GM23338 (cell line): ENCODE measurements around the gene SLC24A4. TPM values are rescaled to one million over a fixed set of nuclear protein-coding genes. Genes with fewer than 3 reads are reported as not detected.
A peak's percentile ranks its signal among the peaks of the same experiment; 100 is the strongest.

Experiments
- ATAC-seq: fragments of 200-7000 bp; cut with Tn5 transposase; 3 replicates; pipeline ENCODE4 v1.9.1; 2020
- DNase-seq: peaks from one replicate; pipeline ENCODE4 v3.0.0-alpha.2; 2015; ENCODE audit warnings: low spot score
- H2AFZ ChIP-seq: fragments of 200-600 bp; sonication (generic); 2 replicates; pipeline ENCODE4 v1.8.0; 2016; ENCODE audit warnings: antibody characterized with exemption, mild to moderate bottlenecking, moderate library complexity
- H3F3A ChIP-seq: fragments of 200-600 bp; sonication (generic); replicated peaks from 2 replicates; pipeline ENCODE4 v1.8.0; 2017; ENCODE audit warnings: antibody characterized with exemption, mixed run types, low read depth
- H3K27ac ChIP-seq: fragments of 200-600 bp; sonication (generic); 2 replicates; pipeline ENCODE4 v1.6.1; 2016; ENCODE audit warnings: low read depth
- H3K27me3 ChIP-seq: fragments of 200-600 bp; sonication (generic); 2 replicates; pipeline ENCODE4 v1.8.0; 2016; ENCODE audit warnings: mild to moderate bottlenecking, mixed run types, moderate library complexity; ENCODE audit not compliant: insufficient read depth
- H3K36me3 ChIP-seq: fragments of 200-600 bp; sonication (generic); 2 replicates; pipeline ENCODE4 v1.8.0; 2016; ENCODE audit warnings: mild to moderate bottlenecking; ENCODE audit not compliant: insufficient read depth
- H3K4me1 ChIP-seq: fragments of 200-600 bp; sonication (generic); 2 replicates; pipeline ENCODE4 v1.8.0; 2016; ENCODE audit warnings: mild to moderate bottlenecking, moderate library complexity; ENCODE audit not compliant: insufficient read depth
- H3K4me2 ChIP-seq: fragments of 200-600 bp; sonication (generic); 2 replicates; pipeline ENCODE4 v1.7.1; 2017; ENCODE audit warnings: mixed run types
- H3K4me3 ChIP-seq: fragments of 200-600 bp; sonication (generic); 2 replicates; pipeline ENCODE4 v1.6.1; 2016; ENCODE audit warnings: mixed run types
- H3K79me2 ChIP-seq: fragments of 200-600 bp; sonication (generic); replicated peaks from 2 replicates; pipeline ENCODE4 v1.8.0; 2017; ENCODE audit warnings: mild to moderate bottlenecking; ENCODE audit not compliant: insufficient read depth
- H3K9me2 ChIP-seq: fragments of 200-600 bp; sonication (generic); 2 replicates; pipeline ENCODE4 v1.8.0; 2017; ENCODE audit not compliant: insufficient read depth
- H4K20me1 ChIP-seq: fragments of 200-600 bp; sonication (generic); replicated peaks from 2 replicates; pipeline ENCODE4 v1.8.0; 2017; ENCODE audit warnings: mild to moderate bottlenecking; ENCODE audit not compliant: insufficient read depth
- H3K27ac Mint-ChIP-seq: 2 replicates; pipeline ENCODE4 v1.8.0; 2020; ENCODE audit warnings: inconsistent platforms, mild to moderate bottlenecking, moderate library complexity, mixed read lengths
- H3K27me3 Mint-ChIP-seq: 3 replicates; pipeline ENCODE4 v1.8.0; 2022; ENCODE audit warnings: low read depth, mild to moderate bottlenecking, moderate library complexity, mixed read lengths, inconsistent platforms; ENCODE audit not compliant: insufficient read depth, poor library complexity
- H3K36me3 Mint-ChIP-seq: 3 replicates; pipeline ENCODE4 v1.8.0; 2021; ENCODE audit warnings: low read depth, mild to moderate bottlenecking, inconsistent platforms, moderate library complexity, mixed read lengths
- H3K4me1 Mint-ChIP-seq: 3 replicates; pipeline ENCODE4 v1.8.0; 2020; ENCODE audit warnings: mild to moderate bottlenecking, inconsistent platforms, mixed read lengths
- H3K4me3 Mint-ChIP-seq: 3 replicates; pipeline ENCODE4 v1.8.0; 2021; ENCODE audit warnings: moderate library complexity, mild to moderate bottlenecking, inconsistent platforms, mixed read lengths
- H3K9me3 Mint-ChIP-seq: 3 replicates; pipeline ENCODE4 v1.8.0; 2020; ENCODE audit warnings: moderate library complexity, mild to moderate bottlenecking, inconsistent platforms, mixed read lengths
- CREB1 ChIP-seq: fragments of 250-450 bp; sonication (Bioruptor Pico); IDR thresholded peaks from 2 replicates; pipeline ENCODE4 v1.5.0; 2020; ENCODE audit warnings: low read depth, mild to moderate bottlenecking, moderate library complexity
- EZH2 ChIP-seq: fragments of 200-600 bp; sonication (generic); IDR thresholded peaks from one replicate; pipeline ENCODE4 v1.8.0; 2017; ENCODE audit warnings: antibody characterized with exemption, mild to moderate bottlenecking, low read depth; ENCODE audit not compliant: unreplicated experiment
- EZH2phosphoT487 ChIP-seq: fragments of 200-600 bp; sonication (generic); IDR thresholded peaks from one replicate; pipeline ENCODE4 v1.8.1; 2018; ENCODE audit warnings: antibody characterized with exemption; ENCODE audit not compliant: unreplicated experiment
- JUNB ChIP-seq: IDR thresholded peaks from one replicate; pipeline ENCODE4 v1.6.1; 2016; ENCODE audit warnings: antibody characterized with exemption; ENCODE audit not compliant: unreplicated experiment
- NANOG ChIP-seq: IDR thresholded peaks from 2 replicates; pipeline ENCODE4 v1.6.1; 2016; ENCODE audit warnings: antibody characterized with exemption, borderline replicate concordance
- POLR2AphosphoS5 ChIP-seq: IDR thresholded peaks from 2 replicates; pipeline ENCODE4 v1.6.1; 2016; ENCODE audit warnings: antibody characterized with exemption, low read depth
- STAT1 ChIP-seq: IDR thresholded peaks from one replicate; pipeline ENCODE4 v1.6.1; 2016; ENCODE audit warnings: antibody characterized with exemption; ENCODE audit not compliant: unreplicated experiment
- ZNF114 ChIP-seq: fragments of 250-450 bp; sonication (Bioruptor Pico); IDR thresholded peaks from 2 replicates; pipeline ENCODE4 v1.5.0; 2020; ENCODE audit warnings: mild to moderate bottlenecking, moderate library complexity
- ZNF331 ChIP-seq: fragments of 250-450 bp; sonication (Bioruptor Pico); IDR thresholded peaks from 2 replicates; pipeline ENCODE4 v1.5.0; 2020; ENCODE audit warnings: low read depth, mild to moderate bottlenecking, moderate library complexity
- polyA plus RNA-seq: library from polyadenylated mRNA; unstranded; fragments of >200 nt; fragmentation: Nextera tagmentation; extraction: Ambion mirVana; gene quantifications from 2 replicates; pipeline ENCODE4 v1.2.1, GENCODE V29; 2016
- total RNA-seq: library from RNA; depleted of rRNA; stranded (reverse); fragments of >200 nt; shearing (Covaris generic); gene quantifications from 2 replicates; pipeline ENCODE4 v1.2.3, GENCODE V29; 2014
- TF ChIP-seq, protein P1 (sequence below): IDR thresholded peaks from one replicate; pipeline ENCODE4 v1.6.1; 2018; ENCODE audit warnings: antibody characterized with exemption; ENCODE audit not compliant: unreplicated experiment
- TF ChIP-seq, protein P2 (sequence below), 2 experiments: fragments of 200-600 bp in 1 of 2; sonication (generic) in 1 of 2; conservative IDR thresholded peaks; 2 replicates each; pipeline versions ENCODE4 v1.5.1 to v1.6.1; 2016 to 2017; ENCODE audit warnings: antibody characterized with exemption in 2 of 2, low read depth in 2 of 2, mild to moderate bottlenecking in 2 of 2, moderate library complexity in 1 of 2
- TF ChIP-seq, protein P3 (sequence below): IDR thresholded peaks from 2 replicates; pipeline ENCODE4 v1.6.1; 2016; ENCODE audit warnings: antibody characterized with exemption

The SLC24A4 gene
- total and polyA plus RNA-seq, 2 experiments from 2014 or later, result 0.06 to 0.38 TPM

DNA sequence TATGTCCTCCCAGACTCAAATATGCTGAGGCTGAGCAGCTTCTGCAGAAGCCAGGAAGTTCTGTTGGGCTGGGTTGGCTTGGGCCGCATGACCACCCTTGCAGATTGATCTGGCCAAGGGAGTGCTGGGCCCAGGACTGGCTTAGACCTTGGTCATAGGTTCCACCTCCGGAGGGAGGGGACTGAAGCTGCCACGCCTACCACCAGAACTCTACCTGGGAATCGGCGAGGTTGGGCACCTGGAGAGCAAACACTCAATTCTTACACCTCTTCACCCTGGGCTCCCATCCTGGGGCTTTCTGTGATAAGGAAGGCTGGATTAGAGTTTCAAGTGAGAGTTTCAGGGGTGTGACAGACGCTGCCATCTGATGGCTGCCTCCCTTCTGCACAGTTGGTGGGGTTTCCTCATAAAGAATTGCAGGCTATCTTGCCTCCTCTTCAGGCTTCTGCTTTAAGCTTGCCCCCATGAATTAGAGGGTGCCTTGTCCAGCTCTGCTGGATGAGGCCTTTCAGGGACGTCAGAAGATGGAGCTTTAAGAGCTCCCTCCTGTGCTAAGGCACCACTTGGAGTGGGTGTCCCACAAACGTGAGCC lies 5.8 kb downstream of the SLC24A4 start:
- Histone ChIP-seq H3K27ac (no peak overlapping the region), H2AFZ (no peak overlapping the region), H3K4me2 (no peak overlapping the region), H3F3A (no peaks in the 10 kb centered on the region), H3K4me1 (no peaks in the 10 kb centered on the region), H3K9me2 (no peaks in the 10 kb centered on the region), H3K27me3 (peaks cover 35% of the 10 kb centered on the region), H3K36me3 (no peaks in the 10 kb centered on the region), H3K4me3 (no peak overlapping the region), H3K79me2 (no peaks in the 10 kb centered on the region), H4K20me1 (peaks cover 9% of the 10 kb centered on the region; the same call in 1 of the 2 replicates)
- H3K4me1 Mint-ChIP-seq, result no peaks in the 10 kb centered on the region
- no peaks in the 10 kb centered on the region for H3K36me3 Mint-ChIP-seq
- H3K27ac Mint-ChIP-seq, result no peak overlapping the region
- no peak; the same call in 1 of the 3 replicates for ATAC-seq
- peaks cover 28% of the 10 kb centered on the region for H3K27me3 Mint-ChIP-seq
- H3K9me3 Mint-ChIP-seq, result no peaks in the 10 kb centered on the region
- TF ChIP-seq, protein P1, sequence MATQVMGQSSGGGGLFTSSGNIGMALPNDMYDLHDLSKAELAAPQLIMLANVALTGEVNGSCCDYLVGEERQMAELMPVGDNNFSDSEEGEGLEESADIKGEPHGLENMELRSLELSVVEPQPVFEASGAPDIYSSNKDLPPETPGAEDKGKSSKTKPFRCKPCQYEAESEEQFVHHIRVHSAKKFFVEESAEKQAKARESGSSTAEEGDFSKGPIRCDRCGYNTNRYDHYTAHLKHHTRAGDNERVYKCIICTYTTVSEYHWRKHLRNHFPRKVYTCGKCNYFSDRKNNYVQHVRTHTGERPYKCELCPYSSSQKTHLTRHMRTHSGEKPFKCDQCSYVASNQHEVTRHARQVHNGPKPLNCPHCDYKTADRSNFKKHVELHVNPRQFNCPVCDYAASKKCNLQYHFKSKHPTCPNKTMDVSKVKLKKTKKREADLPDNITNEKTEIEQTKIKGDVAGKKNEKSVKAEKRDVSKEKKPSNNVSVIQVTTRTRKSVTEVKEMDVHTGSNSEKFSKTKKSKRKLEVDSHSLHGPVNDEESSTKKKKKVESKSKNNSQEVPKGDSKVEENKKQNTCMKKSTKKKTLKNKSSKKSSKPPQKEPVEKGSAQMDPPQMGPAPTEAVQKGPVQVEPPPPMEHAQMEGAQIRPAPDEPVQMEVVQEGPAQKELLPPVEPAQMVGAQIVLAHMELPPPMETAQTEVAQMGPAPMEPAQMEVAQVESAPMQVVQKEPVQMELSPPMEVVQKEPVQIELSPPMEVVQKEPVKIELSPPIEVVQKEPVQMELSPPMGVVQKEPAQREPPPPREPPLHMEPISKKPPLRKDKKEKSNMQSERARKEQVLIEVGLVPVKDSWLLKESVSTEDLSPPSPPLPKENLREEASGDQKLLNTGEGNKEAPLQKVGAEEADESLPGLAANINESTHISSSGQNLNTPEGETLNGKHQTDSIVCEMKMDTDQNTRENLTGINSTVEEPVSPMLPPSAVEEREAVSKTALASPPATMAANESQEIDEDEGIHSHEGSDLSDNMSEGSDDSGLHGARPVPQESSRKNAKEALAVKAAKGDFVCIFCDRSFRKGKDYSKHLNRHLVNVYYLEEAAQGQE, result no peak
- no peak for TF ChIP-seq ZNF331 (CRISPR knock-in tag)
- no peak for TF ChIP-seq CREB1
- TF ChIP-seq, protein P2, sequence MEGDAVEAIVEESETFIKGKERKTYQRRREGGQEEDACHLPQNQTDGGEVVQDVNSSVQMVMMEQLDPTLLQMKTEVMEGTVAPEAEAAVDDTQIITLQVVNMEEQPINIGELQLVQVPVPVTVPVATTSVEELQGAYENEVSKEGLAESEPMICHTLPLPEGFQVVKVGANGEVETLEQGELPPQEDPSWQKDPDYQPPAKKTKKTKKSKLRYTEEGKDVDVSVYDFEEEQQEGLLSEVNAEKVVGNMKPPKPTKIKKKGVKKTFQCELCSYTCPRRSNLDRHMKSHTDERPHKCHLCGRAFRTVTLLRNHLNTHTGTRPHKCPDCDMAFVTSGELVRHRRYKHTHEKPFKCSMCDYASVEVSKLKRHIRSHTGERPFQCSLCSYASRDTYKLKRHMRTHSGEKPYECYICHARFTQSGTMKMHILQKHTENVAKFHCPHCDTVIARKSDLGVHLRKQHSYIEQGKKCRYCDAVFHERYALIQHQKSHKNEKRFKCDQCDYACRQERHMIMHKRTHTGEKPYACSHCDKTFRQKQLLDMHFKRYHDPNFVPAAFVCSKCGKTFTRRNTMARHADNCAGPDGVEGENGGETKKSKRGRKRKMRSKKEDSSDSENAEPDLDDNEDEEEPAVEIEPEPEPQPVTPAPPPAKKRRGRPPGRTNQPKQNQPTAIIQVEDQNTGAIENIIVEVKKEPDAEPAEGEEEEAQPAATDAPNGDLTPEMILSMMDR (conservative IDR thresholded peaks at IDR 0.05; ENCODE audit: low read depth in 2 of 2), result peak; percentile 9 to 36; a peak in 1 of 4 replicates
- TF ChIP-seq POLR2AphosphoS5, result no peak
- no peak for TF ChIP-seq EZH2
- TF ChIP-seq JUNB, result no peak
- no peak for TF ChIP-seq ZNF114 (CRISPR knock-in tag)
- no peak overlapping the region for H3K4me3 Mint-ChIP-seq
- DNase-seq, result no peak

DNA sequence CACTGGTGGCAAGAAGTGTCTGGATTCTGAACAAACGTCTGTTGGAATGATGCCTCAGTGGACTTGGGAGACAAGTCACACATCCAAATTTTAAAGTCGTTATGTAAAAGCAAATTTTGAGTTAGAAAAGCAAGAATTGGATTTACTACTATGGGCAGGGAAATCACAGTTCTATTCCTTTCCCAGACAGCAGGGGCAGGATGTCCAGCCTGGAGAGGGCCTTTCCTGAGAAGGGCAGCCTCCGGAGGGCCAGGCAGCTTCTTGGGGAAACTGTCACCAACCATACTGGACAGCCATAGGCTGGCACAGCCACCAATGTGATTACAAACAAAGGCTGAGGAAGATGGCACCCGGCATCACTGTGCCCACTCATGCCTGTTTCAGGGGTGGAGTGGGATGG lies 11.1 kb downstream of the SLC24A4 start:
- H3K27me3 ChIP-seq, result no peaks in the 10 kb centered on the region
- Mint-ChIP-seq H3K27me3 (peaks cover 7% of the 10 kb centered on the region), H3K36me3 (no peaks in the 10 kb centered on the region), H3K27ac (no peak overlapping the region), H3K4me1 (peaks cover 7% of the 10 kb centered on the region), H3K4me3 (no peak overlapping the region), H3K9me3 (no peaks in the 10 kb centered on the region)
- H3K4me2 ChIP-seq, result no peak overlapping the region
- H3F3A ChIP-seq, result no peaks in the 10 kb centered on the region
- no peaks in the 10 kb centered on the region for H3K36me3 ChIP-seq
- H3K4me1 ChIP-seq, result no peaks in the 10 kb centered on the region
- H3K9me2 ChIP-seq, result no peaks in the 10 kb centered on the region
- no peak overlapping the region for H3K27ac ChIP-seq
- no peak overlapping the region for H2AFZ ChIP-seq
- ATAC-seq (no peak), DNase-seq (no peak)
- H4K20me1 ChIP-seq, result no peaks in the 10 kb centered on the region
- no peak overlapping the region for H3K4me3 ChIP-seq
- H3K79me2 ChIP-seq, result no peaks in the 10 kb centered on the region
- no peak for TF ChIP-seq STAT1
- no peak for TF ChIP-seq EZH2
- TF ChIP-seq EZH2phosphoT487, result no peak
- no peak for TF ChIP-seq JUNB
- no peak for TF ChIP-seq NANOG
- TF ChIP-seq, protein P3, sequence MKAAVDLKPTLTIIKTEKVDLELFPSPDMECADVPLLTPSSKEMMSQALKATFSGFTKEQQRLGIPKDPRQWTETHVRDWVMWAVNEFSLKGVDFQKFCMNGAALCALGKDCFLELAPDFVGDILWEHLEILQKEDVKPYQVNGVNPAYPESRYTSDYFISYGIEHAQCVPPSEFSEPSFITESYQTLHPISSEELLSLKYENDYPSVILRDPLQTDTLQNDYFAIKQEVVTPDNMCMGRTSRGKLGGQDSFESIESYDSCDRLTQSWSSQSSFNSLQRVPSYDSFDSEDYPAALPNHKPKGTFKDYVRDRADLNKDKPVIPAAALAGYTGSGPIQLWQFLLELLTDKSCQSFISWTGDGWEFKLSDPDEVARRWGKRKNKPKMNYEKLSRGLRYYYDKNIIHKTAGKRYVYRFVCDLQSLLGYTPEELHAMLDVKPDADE, result no peak
